Measurements from ENCODE around the gene MIPEP. TPM values are rescaled to one million over a fixed set of nuclear protein-coding genes. Genes with fewer than 3 reads are reported as not detected.

Gene MIPEP
- total RNA-seq, 1 donor from 2014 or later, result 13.0 TPM

GRCh38 chr13:23861310-23861709, 27.9 kb downstream of the MIPEP start:
- Mint-ChIP-seq H3K27ac (ENCODE audit: unreplicated experiment) (no peak overlapping the region), H3K4me1 (ENCODE audit: low read depth, unreplicated experiment) (no peaks in the 10 kb centered on the region), H3K9me3 (ENCODE audit: unreplicated experiment) (no peaks in the 10 kb centered on the region), H3K4me3 (ENCODE audit: unreplicated experiment) (no peak overlapping the region), H3K36me3 (ENCODE audit: low read depth, unreplicated experiment) (peaks cover 14% of the 10 kb centered on the region), H3K27me3 (ENCODE audit: low read depth, unreplicated experiment) (no peaks in the 10 kb centered on the region)
- no peak overlapping the region for H3K27ac ChIP-seq (ENCODE audit: low read depth, low read length)
- H3K9ac ChIP-seq (ENCODE audit: low read length), result no peak overlapping the region
- no peaks in the 10 kb centered on the region for H3K36me3 ChIP-seq (ENCODE audit: insufficient read depth, low read length)
- H3K9me3 ChIP-seq (ENCODE audit: insufficient read depth, low read depth, low read length), result no peaks in the 10 kb centered on the region
- DNase-seq (ENCODE audit: low read depth), result no peak
- H3K4me3 ChIP-seq (ENCODE audit: insufficient read depth, low read depth, low read length), result no peak overlapping the region
- no peaks in the 10 kb centered on the region for H3K79me2 ChIP-seq (ENCODE audit: insufficient read depth, low read length)
- no peaks in the 10 kb centered on the region for H4K20me1 ChIP-seq (ENCODE audit: insufficient read depth, low read length)
- TF ChIP-seq EZH2 (IDR thresholded peaks at IDR 0.05; ENCODE audit: insufficient read depth, low read length), result no peak
- TF ChIP-seq CTCF (IDR thresholded peaks at IDR 0.05; ENCODE audit: insufficient read depth, low read depth, low read length), result no peak
- H3K4me2 ChIP-seq (ENCODE audit: low read length), result no peak overlapping the region
- FAIRE-seq, result no peak
- no peaks in the 10 kb centered on the region for H3K27me3 ChIP-seq (ENCODE audit: insufficient read depth, low read length)
- no peak overlapping the region for H2AFZ ChIP-seq (ENCODE audit: low read depth, low read length)
- peaks cover 2% of the 10 kb centered on the region for H3K4me1 ChIP-seq (ENCODE audit: insufficient read depth, low read length)

GRCh38 chr13:23859904-23860303, 29.3 kb downstream of the MIPEP start:
- no peak overlapping the region for H3K27ac ChIP-seq (ENCODE audit: low read depth, low read length)
- H3K27ac Mint-ChIP-seq (ENCODE audit: unreplicated experiment), result no peak overlapping the region
- peaks cover 16% of the 10 kb centered on the region for H3K36me3 Mint-ChIP-seq (ENCODE audit: low read depth, unreplicated experiment)
- H3K9me3 ChIP-seq (ENCODE audit: insufficient read depth, low read depth, low read length), result no peaks in the 10 kb centered on the region
- no peaks in the 10 kb centered on the region for H4K20me1 ChIP-seq (ENCODE audit: insufficient read depth, low read length)
- H3K4me3 Mint-ChIP-seq (ENCODE audit: unreplicated experiment), result no peak overlapping the region
- FAIRE-seq (peak; percentile 55), DNase-seq (ENCODE audit: low read depth) (no peak)
- H3K4me1 Mint-ChIP-seq (ENCODE audit: low read depth, unreplicated experiment), result no peaks in the 10 kb centered on the region
- no peak overlapping the region for H3K9ac ChIP-seq (ENCODE audit: low read length)
- peaks cover 6% of the 10 kb centered on the region for H3K36me3 ChIP-seq (ENCODE audit: insufficient read depth, low read length)
- H3K4me1 ChIP-seq (ENCODE audit: insufficient read depth, low read length), result no peaks in the 10 kb centered on the region
- no peak overlapping the region for H2AFZ ChIP-seq (ENCODE audit: low read depth, low read length)
- no peak overlapping the region for H3K4me3 ChIP-seq (ENCODE audit: insufficient read depth, low read depth, low read length)
- no peaks in the 10 kb centered on the region for H3K27me3 Mint-ChIP-seq (ENCODE audit: low read depth, unreplicated experiment)
- H3K79me2 ChIP-seq (ENCODE audit: insufficient read depth, low read length), result no peaks in the 10 kb centered on the region
- no peaks in the 10 kb centered on the region for H3K9me3 Mint-ChIP-seq (ENCODE audit: unreplicated experiment)
- H3K27me3 ChIP-seq (ENCODE audit: insufficient read depth, low read length), result no peaks in the 10 kb centered on the region
- TF ChIP-seq CTCF (IDR thresholded peaks at IDR 0.05; ENCODE audit: insufficient read depth, low read depth, low read length), result no peak
- no peak for TF ChIP-seq EZH2 (IDR thresholded peaks at IDR 0.05; ENCODE audit: insufficient read depth, low read length)
- H3K4me2 ChIP-seq (ENCODE audit: low read length), result no peak overlapping the region

GRCh38 chr13:23859455-23859854, 29.7 kb downstream of the MIPEP start:
- no peak for DNase-seq (ENCODE audit: low read depth)
- Histone ChIP-seq H2AFZ (ENCODE audit: low read depth, low read length) (no peak overlapping the region), H3K36me3 (ENCODE audit: insufficient read depth, low read length) (peaks cover 6% of the 10 kb centered on the region), H4K20me1 (ENCODE audit: insufficient read depth, low read length) (no peaks in the 10 kb centered on the region), H3K79me2 (ENCODE audit: insufficient read depth, low read length) (no peaks in the 10 kb centered on the region), H3K9ac (ENCODE audit: low read length) (no peak overlapping the region), H3K4me2 (ENCODE audit: low read length) (no peak overlapping the region), H3K27me3 (ENCODE audit: insufficient read depth, low read length) (no peaks in the 10 kb centered on the region), H3K4me3 (ENCODE audit: insufficient read depth, low read depth, low read length) (no peak overlapping the region), H3K9me3 (ENCODE audit: insufficient read depth, low read depth, low read length) (no peaks in the 10 kb centered on the region), H3K4me1 (ENCODE audit: insufficient read depth, low read length) (no peaks in the 10 kb centered on the region), H3K27ac (ENCODE audit: low read depth, low read length) (no peak overlapping the region)
- FAIRE-seq, result peak; percentile 13
- Mint-ChIP-seq H3K27ac (ENCODE audit: unreplicated experiment) (no peak overlapping the region), H3K36me3 (ENCODE audit: low read depth, unreplicated experiment) (peaks cover 16% of the 10 kb centered on the region), H3K9me3 (ENCODE audit: unreplicated experiment) (no peaks in the 10 kb centered on the region), H3K4me1 (ENCODE audit: low read depth, unreplicated experiment) (no peaks in the 10 kb centered on the region), H3K4me3 (ENCODE audit: unreplicated experiment) (no peak overlapping the region), H3K27me3 (ENCODE audit: low read depth, unreplicated experiment) (no peaks in the 10 kb centered on the region)
- TF ChIP-seq EZH2 (IDR thresholded peaks at IDR 0.05; ENCODE audit: insufficient read depth, low read length), result no peak
- no peak for TF ChIP-seq CTCF (IDR thresholded peaks at IDR 0.05; ENCODE audit: insufficient read depth, low read depth, low read length)
